Natural killer cell treated with Interleukin-12 subunit alpha and Interleukin-12 subunit beta and Interleukin-15 and Interleukin-18, amount 100 ng/mL, for 72 hours (primary cell): Measurements from ENCODE around the gene MTCL3. TPM values are rescaled to one million over a fixed set of nuclear protein-coding genes. Genes with fewer than 3 reads are reported as not detected.

Experiments
- total RNA-seq, 2 donors: library from RNA; stranded (reverse); gene quantifications; one replicate each; pipeline ENCODE4 v1.2.3, GENCODE V29; 2022

MTCL3 gene

Other genes with a start within 250 kb of the MTCL3 start
- gene ECHDC1, start 175.7 kb downstream of the MTCL3 start, total RNA-seq, result 10 to 100 TPM; 52.2 to 60.6 TPM
- 1 to 10 TPM in 1 of 2 donors, under 1 TPM in 1; 0.67 to 2.4 TPM for gene KIAA0408, start 59.9 kb downstream of the MTCL3 start, total RNA-seq
- gene C6orf58, start 57.8 kb upstream of the MTCL3 start, total RNA-seq, result not detected